ENCODE results near the gene KCNJ14.

Gene KCNJ14

GRCh38 chr19:48415806-48416221 is 39.6 kb upstream of the KCNJ14 start:
- H3K27ac ChIP-seq, result no peak overlapping the region
- H3K4me2 ChIP-seq (ENCODE audit: low read length), result no peak overlapping the region
- H3K9me3 ChIP-seq (ENCODE audit: control insufficient read depth, low read length), result no peaks in the 10 kb centered on the region
- no peaks in the 10 kb centered on the region for H3K4me1 ChIP-seq
- H2AFZ ChIP-seq, result no peak overlapping the region
- H3K27me3 ChIP-seq (ENCODE audit: control insufficient read depth, insufficient read depth, low read length), result no peaks in the 10 kb centered on the region
- H3K9ac ChIP-seq, result no peak overlapping the region
- no peak overlapping the region for H3K4me3 ChIP-seq (ENCODE audit: low read depth, low read length)
- TF ChIP-seq, protein P1, sequence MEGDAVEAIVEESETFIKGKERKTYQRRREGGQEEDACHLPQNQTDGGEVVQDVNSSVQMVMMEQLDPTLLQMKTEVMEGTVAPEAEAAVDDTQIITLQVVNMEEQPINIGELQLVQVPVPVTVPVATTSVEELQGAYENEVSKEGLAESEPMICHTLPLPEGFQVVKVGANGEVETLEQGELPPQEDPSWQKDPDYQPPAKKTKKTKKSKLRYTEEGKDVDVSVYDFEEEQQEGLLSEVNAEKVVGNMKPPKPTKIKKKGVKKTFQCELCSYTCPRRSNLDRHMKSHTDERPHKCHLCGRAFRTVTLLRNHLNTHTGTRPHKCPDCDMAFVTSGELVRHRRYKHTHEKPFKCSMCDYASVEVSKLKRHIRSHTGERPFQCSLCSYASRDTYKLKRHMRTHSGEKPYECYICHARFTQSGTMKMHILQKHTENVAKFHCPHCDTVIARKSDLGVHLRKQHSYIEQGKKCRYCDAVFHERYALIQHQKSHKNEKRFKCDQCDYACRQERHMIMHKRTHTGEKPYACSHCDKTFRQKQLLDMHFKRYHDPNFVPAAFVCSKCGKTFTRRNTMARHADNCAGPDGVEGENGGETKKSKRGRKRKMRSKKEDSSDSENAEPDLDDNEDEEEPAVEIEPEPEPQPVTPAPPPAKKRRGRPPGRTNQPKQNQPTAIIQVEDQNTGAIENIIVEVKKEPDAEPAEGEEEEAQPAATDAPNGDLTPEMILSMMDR (IDR thresholded peaks at IDR 0.05), result no peak
- no peaks in the 10 kb centered on the region for H3K36me3 ChIP-seq (ENCODE audit: control insufficient read depth, insufficient read depth, low read length)
- H3K79me2 ChIP-seq, result no peaks in the 10 kb centered on the region

DNA sequence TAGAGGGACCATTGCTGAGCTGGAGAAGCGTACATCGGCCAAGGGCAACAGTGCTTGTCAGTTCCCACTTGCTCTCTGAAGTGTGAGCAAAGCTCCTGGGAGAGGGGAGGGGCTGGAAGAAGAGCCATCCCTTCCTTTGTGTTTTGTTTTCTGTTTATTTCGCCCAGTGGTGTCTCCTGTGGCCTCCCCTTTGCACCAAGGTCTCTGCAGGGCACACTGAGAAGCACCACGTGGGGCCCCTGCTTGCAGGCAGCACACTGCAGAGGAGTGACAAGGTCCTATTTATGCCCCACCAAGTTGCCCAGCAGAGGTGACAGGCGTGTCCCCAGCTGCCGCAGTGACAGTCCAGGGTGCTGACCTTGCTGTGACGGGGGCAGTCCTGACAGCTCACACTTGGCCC is 38.0 kb upstream of the KCNJ14 start:
- Histone ChIP-seq H3K9ac (no peak overlapping the region), H2AFZ (no peak overlapping the region), H3K4me3 (ENCODE audit: low read depth, low read length) (no peak overlapping the region), H3K4me1 (no peaks in the 10 kb centered on the region), H3K27ac (no peak overlapping the region), H3K79me2 (no peaks in the 10 kb centered on the region), H3K27me3 (ENCODE audit: control insufficient read depth, insufficient read depth, low read length) (no peaks in the 10 kb centered on the region), H3K36me3 (ENCODE audit: control insufficient read depth, insufficient read depth, low read length) (no peaks in the 10 kb centered on the region), H3K4me2 (ENCODE audit: low read length) (no peak overlapping the region), H3K9me3 (ENCODE audit: control insufficient read depth, low read length) (no peaks in the 10 kb centered on the region)
- TF ChIP-seq, protein P1 (IDR thresholded peaks at IDR 0.05), result no peak

DNA sequence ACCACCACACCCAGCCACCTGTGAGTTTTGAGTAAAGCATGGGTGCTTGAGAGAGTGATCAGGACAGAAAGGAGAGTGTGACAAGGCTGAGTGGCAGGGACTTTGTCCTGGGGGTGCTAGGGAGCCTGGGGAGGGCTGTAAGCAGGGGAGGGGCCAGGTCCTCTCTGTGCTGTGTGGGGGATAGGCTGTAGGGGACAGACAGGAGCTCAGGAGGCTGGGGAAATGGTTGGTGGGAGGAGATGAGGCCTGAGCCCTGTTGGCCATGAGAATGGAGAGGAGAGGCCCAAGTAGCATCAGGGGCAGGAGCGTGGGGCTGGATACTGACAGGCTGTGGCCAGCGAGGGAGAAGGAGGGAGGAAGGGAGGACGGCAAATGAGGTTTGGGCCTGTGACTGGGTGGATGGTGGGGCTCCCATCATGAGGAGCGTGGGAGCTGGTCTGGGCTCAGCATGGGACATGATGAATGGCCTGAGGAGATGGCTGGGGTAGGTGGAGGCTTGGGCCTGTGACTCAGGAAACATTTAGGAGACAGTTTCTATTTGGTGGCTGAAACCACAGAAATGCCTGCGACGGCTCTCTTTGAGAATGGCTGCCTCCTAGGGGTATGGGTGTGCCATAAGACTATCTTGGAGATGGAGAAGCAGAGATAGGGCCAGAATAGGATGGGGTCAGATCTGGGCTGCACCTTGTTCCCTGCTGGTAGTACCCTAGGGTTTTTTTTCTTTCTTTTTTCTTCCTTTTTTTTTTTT is 36.9 kb upstream of the KCNJ14 start:
- Histone ChIP-seq H3K36me3 (ENCODE audit: control insufficient read depth, insufficient read depth, low read length) (no peaks in the 10 kb centered on the region), H3K27me3 (ENCODE audit: control insufficient read depth, insufficient read depth, low read length) (no peaks in the 10 kb centered on the region), H3K4me2 (ENCODE audit: low read length) (no peak overlapping the region), H3K4me1 (no peaks in the 10 kb centered on the region), H3K79me2 (no peaks in the 10 kb centered on the region), H3K9me3 (ENCODE audit: control insufficient read depth, low read length) (no peaks in the 10 kb centered on the region), H3K27ac (no peak overlapping the region), H3K4me3 (ENCODE audit: low read depth, low read length) (no peak overlapping the region), H2AFZ (no peak overlapping the region), H3K9ac (no peak overlapping the region)
- TF ChIP-seq, protein P1 (IDR thresholded peaks at IDR 0.05), result no peak

GRCh38 chr19:48419158-48419920 is 36.0 kb upstream of the KCNJ14 start:
- Histone ChIP-seq H3K4me1 (no peaks in the 10 kb centered on the region), H3K9me3 (ENCODE audit: control insufficient read depth, low read length) (no peaks in the 10 kb centered on the region), H3K79me2 (no peaks in the 10 kb centered on the region), H3K27me3 (ENCODE audit: control insufficient read depth, insufficient read depth, low read length) (no peaks in the 10 kb centered on the region), H3K9ac (no peak overlapping the region), H3K36me3 (ENCODE audit: control insufficient read depth, insufficient read depth, low read length) (no peaks in the 10 kb centered on the region), H3K4me2 (ENCODE audit: low read length) (no peak overlapping the region), H3K4me3 (ENCODE audit: low read depth, low read length) (no peak overlapping the region), H2AFZ (no peak overlapping the region), H3K27ac (no peak overlapping the region)
- TF ChIP-seq, protein P1 (IDR thresholded peaks at IDR 0.05), result no peak
